Measurements from ENCODE around the gene GFI1. TPM values are rescaled to one million over a fixed set of nuclear protein-coding genes. Genes with fewer than 3 reads are reported as not detected.
"Not testable (repeated sequence)": the region's sequence is repeated elsewhere in the genome, so short reads cannot be mapped to it uniquely, and the experiment has no call there.

The GFI1 gene
- polyA plus RNA-seq (2013, experiment 1 of 2): 0.08 TPM
- polyA plus RNA-seq (2013, experiment 2 of 2): 0.13 TPM

DNA sequence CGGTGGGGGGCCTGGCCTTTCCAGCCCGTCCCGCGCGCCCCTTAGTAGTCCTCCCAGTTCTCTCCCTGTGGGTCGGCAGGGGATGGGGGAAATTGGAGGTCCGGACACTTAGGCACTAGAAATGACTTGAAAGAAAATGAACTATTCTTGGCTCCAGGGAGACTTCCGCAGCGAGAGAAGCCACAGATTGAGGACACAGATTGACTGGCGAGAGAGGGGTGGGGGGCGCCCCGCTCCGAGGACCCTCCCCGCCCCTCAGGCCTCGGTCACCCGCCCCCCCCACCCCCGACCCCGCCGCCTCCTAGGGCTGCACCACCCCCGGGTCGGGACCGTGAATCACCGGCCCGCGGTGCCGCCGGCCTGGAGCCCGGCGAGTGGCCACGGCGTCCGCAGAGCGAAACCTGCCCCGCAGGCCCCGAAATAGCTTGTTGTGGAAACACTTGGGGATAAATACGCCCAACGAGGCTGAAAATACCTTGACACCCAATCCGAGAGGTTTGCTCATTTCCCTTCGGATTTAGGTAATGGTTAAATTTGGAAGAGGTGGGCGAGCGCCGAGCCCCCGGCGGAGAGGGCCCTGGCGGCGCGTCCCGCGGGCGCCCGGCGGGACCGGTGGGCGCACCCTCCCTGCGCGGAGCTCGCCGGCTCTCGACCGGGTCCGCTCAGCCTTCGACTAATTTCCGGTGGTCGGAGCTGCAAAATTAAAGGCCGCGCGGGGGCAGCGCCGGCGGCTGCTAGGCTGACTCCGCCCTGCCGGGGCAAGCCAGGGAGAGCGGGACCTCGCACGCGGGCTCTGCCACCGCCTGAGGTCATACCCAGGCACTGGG is at the start of gene GFI1:
Gene GFI1 (minus strand): TSS at position 675 of the 827 bp plus-strand sequence. CDS start 3,438 bp downstream, outside the sequence.
- Histone ChIP-seq H3K23ac (ENCODE audit: low read length) (no peak within 1 kb of the TSS), H3K56ac (ENCODE audit: low read length) (peak within 1 kb of the TSS; percentile 56), H3K27me3 (ENCODE audit: insufficient read depth, low read length, poor library complexity) (peaks cover 60% of the 10 kb centered on the region), H3K4me1 (ENCODE audit: control insufficient read depth, low read depth, low read length) (peaks cover 3% of the 10 kb centered on the region), H3K18ac (ENCODE audit: low read length) (no peak within 1 kb of the TSS), H3K4me3 (ENCODE audit: low read length) (no peak within 1 kb of the TSS), H4K5ac (ENCODE audit: low read length) (no peak within 1 kb of the TSS), H3K4me2 (ENCODE audit: low read length) (peak within 1 kb of the TSS; percentile 74), H3K27ac (ENCODE audit: low read depth, low read length) (no peak within 1 kb of the TSS), H4K8ac (ENCODE audit: low read depth, low read length) (no peak within 1 kb of the TSS), H2BK15ac (replicated peaks; ENCODE audit: low read depth) (no peak within 1 kb of the TSS), H2BK5ac (ENCODE audit: low read length) (no peak within 1 kb of the TSS), H3K79me2 (ENCODE audit: control insufficient read depth, insufficient read depth, low read length) (no peaks in the 10 kb centered on the region), H3K9ac (ENCODE audit: low read length) (peak within 1 kb of the TSS; percentile 44), H3K4ac (ENCODE audit: low read depth, low read length) (no peak within 1 kb of the TSS), H3K79me1 (ENCODE audit: low read length) (no peaks in the 10 kb centered on the region), H2BK120ac (ENCODE audit: low read depth, low read length) (no peak within 1 kb of the TSS), H2AK5ac (ENCODE audit: low read length) (no peak within 1 kb of the TSS), H3K36me3 (ENCODE audit: control insufficient read depth, insufficient read depth, low read length) (no peaks in the 10 kb centered on the region)
- WGBS (ENCODE audit: extremely low coverage, insufficient coverage, low lambda C conversion rate): no CpG with 5 or more reads among the region's 77 CpGs
- DNase-seq: peak; percentile 61

- not testable (repeated sequence) for H3K9ac ChIP-seq (ENCODE audit: low read length); H3K4me1 ChIP-seq (ENCODE audit: control insufficient read depth, low read depth, low read length); H3K4ac ChIP-seq (ENCODE audit: low read depth, low read length); H3K27ac ChIP-seq (ENCODE audit: low read depth, low read length); H3K56ac ChIP-seq (ENCODE audit: low read length); H3K36me3 ChIP-seq (ENCODE audit: control insufficient read depth, insufficient read depth, low read length); H3K79me2 ChIP-seq (ENCODE audit: control insufficient read depth, insufficient read depth, low read length); H3K23ac ChIP-seq (ENCODE audit: low read length); H3K79me1 ChIP-seq (ENCODE audit: low read length); H2BK120ac ChIP-seq (ENCODE audit: low read depth, low read length); H4K8ac ChIP-seq (ENCODE audit: low read depth, low read length); H2BK5ac ChIP-seq (ENCODE audit: low read length); H2BK15ac ChIP-seq (replicated peaks; ENCODE audit: low read depth); DNase-seq; H2AK5ac ChIP-seq (ENCODE audit: low read length); H3K18ac ChIP-seq (ENCODE audit: low read length); H3K4me2 ChIP-seq (ENCODE audit: low read length); H3K4me3 ChIP-seq (ENCODE audit: low read length); H3K27me3 ChIP-seq (ENCODE audit: insufficient read depth, low read length, poor library complexity); H4K5ac ChIP-seq (ENCODE audit: low read length)
- no CpG with 5 or more reads among the region's 4 CpGs for WGBS (ENCODE audit: extremely low coverage, insufficient coverage, low lambda C conversion rate)
Observed at GRCh38 chr1:92532371-92532770, 45.6 kb upstream of the GFI1 start.

- H2BK5ac ChIP-seq (ENCODE audit: low read length); H3K4ac ChIP-seq (ENCODE audit: low read depth, low read length); H3K27ac ChIP-seq (ENCODE audit: low read depth, low read length); H3K9ac ChIP-seq (ENCODE audit: low read length); H2BK120ac ChIP-seq (ENCODE audit: low read depth, low read length); H3K36me3 ChIP-seq (ENCODE audit: control insufficient read depth, insufficient read depth, low read length); H3K56ac ChIP-seq (ENCODE audit: low read length); H4K8ac ChIP-seq (ENCODE audit: low read depth, low read length); H3K27me3 ChIP-seq (ENCODE audit: insufficient read depth, low read length, poor library complexity); H2AK5ac ChIP-seq (ENCODE audit: low read length); H3K23ac ChIP-seq (ENCODE audit: low read length); H4K5ac ChIP-seq (ENCODE audit: low read length); H3K79me1 ChIP-seq (ENCODE audit: low read length); H2BK15ac ChIP-seq (replicated peaks; ENCODE audit: low read depth); H3K4me1 ChIP-seq (ENCODE audit: control insufficient read depth, low read depth, low read length); H3K4me2 ChIP-seq (ENCODE audit: low read length); H3K18ac ChIP-seq (ENCODE audit: low read length); DNase-seq; H3K4me3 ChIP-seq (ENCODE audit: low read length); H3K79me2 ChIP-seq (ENCODE audit: control insufficient read depth, insufficient read depth, low read length): not testable (repeated sequence)
- no CpG with 5 or more reads among the region's 3 CpGs for WGBS (ENCODE audit: extremely low coverage, insufficient coverage, low lambda C conversion rate)
Observed at GRCh38 chr1:92531939-92532338, 45.2 kb upstream of the GFI1 start.

DNA sequence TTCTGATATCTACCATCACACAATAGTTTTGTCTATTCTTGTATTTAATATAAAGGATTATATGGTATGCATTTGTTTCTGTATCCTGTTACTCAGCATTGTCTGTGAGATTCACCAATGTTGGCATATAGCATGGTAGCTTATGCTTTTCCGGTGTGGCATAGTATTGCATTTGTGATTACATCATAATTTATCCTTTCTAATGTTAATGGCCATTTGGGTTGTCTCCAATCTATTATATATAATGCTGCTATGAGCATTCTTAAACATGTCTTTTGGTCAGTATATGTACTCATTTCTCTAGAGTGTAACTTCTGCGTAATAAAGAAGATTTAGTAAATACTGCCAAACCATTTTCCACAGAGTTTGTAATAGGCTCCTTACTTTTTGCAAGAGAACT is 40.9 kb upstream of the GFI1 start:
- Histone ChIP-seq H3K23ac (ENCODE audit: low read length) (no peak overlapping the region), H3K27me3 (ENCODE audit: insufficient read depth, low read length, poor library complexity) (no peaks in the 10 kb centered on the region), H3K4me3 (ENCODE audit: low read length) (no peak overlapping the region), H3K18ac (ENCODE audit: low read length) (no peak overlapping the region), H2BK5ac (ENCODE audit: low read length) (no peak overlapping the region), H2AK5ac (ENCODE audit: low read length) (no peak overlapping the region), H3K4me1 (ENCODE audit: control insufficient read depth, low read depth, low read length) (no peaks in the 10 kb centered on the region), H3K4me2 (ENCODE audit: low read length) (no peak overlapping the region), H3K27ac (ENCODE audit: low read depth, low read length) (no peak overlapping the region), H3K79me1 (ENCODE audit: low read length) (no peaks in the 10 kb centered on the region), H3K56ac (ENCODE audit: low read length) (no peak overlapping the region), H4K5ac (ENCODE audit: low read length) (no peak overlapping the region), H2BK15ac (replicated peaks; ENCODE audit: low read depth) (no peak overlapping the region), H3K79me2 (ENCODE audit: control insufficient read depth, insufficient read depth, low read length) (no peaks in the 10 kb centered on the region), H3K9ac (ENCODE audit: low read length) (no peak overlapping the region), H4K8ac (ENCODE audit: low read depth, low read length) (no peak overlapping the region), H2BK120ac (ENCODE audit: low read depth, low read length) (no peak overlapping the region), H3K36me3 (ENCODE audit: control insufficient read depth, insufficient read depth, low read length) (no peaks in the 10 kb centered on the region), H3K4ac (ENCODE audit: low read depth, low read length) (no peak overlapping the region)
- DNase-seq: no peak
- no CpG with 5 or more reads among the region's 2 CpGs for WGBS (ENCODE audit: extremely low coverage, insufficient coverage, low lambda C conversion rate)

- not testable (repeated sequence) for H3K18ac ChIP-seq (ENCODE audit: low read length); H3K4ac ChIP-seq (ENCODE audit: low read depth, low read length); H3K56ac ChIP-seq (ENCODE audit: low read length); DNase-seq; H3K23ac ChIP-seq (ENCODE audit: low read length); H2AK5ac ChIP-seq (ENCODE audit: low read length); H2BK5ac ChIP-seq (ENCODE audit: low read length); H3K4me3 ChIP-seq (ENCODE audit: low read length); H3K36me3 ChIP-seq (ENCODE audit: control insufficient read depth, insufficient read depth, low read length); H2BK15ac ChIP-seq (replicated peaks; ENCODE audit: low read depth); H4K5ac ChIP-seq (ENCODE audit: low read length); H3K79me1 ChIP-seq (ENCODE audit: low read length); H4K8ac ChIP-seq (ENCODE audit: low read depth, low read length); H3K27me3 ChIP-seq (ENCODE audit: insufficient read depth, low read length, poor library complexity); H3K9ac ChIP-seq (ENCODE audit: low read length); H3K27ac ChIP-seq (ENCODE audit: low read depth, low read length); H3K79me2 ChIP-seq (ENCODE audit: control insufficient read depth, insufficient read depth, low read length); H3K4me2 ChIP-seq (ENCODE audit: low read length); H3K4me1 ChIP-seq (ENCODE audit: control insufficient read depth, low read depth, low read length); H2BK120ac ChIP-seq (ENCODE audit: low read depth, low read length)
- WGBS (ENCODE audit: extremely low coverage, insufficient coverage, low lambda C conversion rate): no CpG with 5 or more reads among the region's 9 CpGs
Observed at GRCh38 chr1:92524944-92525590, 38.3 kb upstream of the GFI1 start.

Measured in mesendoderm (in vitro differentiated cells).